MM.1S (cell line): ENCODE results near the gene XPC.

ENCODE experiments used
- CTCF ChIP-seq: fragments of 300-600 bp; sonication (generic); IDR thresholded peaks from 2 replicates; pipeline ENCODE4 v1.5.1; 2016; ENCODE audit warnings: antibody characterized with exemption, low read length, mixed read lengths
- EZH2 ChIP-seq: fragments of 300-600 bp; sonication (generic); optimal IDR thresholded peaks from 2 replicates; pipeline ENCODE3; 2017; ENCODE audit warnings: low read depth, mild to moderate bottlenecking, antibody characterized with exemption, low read length, mixed read lengths

DNA sequence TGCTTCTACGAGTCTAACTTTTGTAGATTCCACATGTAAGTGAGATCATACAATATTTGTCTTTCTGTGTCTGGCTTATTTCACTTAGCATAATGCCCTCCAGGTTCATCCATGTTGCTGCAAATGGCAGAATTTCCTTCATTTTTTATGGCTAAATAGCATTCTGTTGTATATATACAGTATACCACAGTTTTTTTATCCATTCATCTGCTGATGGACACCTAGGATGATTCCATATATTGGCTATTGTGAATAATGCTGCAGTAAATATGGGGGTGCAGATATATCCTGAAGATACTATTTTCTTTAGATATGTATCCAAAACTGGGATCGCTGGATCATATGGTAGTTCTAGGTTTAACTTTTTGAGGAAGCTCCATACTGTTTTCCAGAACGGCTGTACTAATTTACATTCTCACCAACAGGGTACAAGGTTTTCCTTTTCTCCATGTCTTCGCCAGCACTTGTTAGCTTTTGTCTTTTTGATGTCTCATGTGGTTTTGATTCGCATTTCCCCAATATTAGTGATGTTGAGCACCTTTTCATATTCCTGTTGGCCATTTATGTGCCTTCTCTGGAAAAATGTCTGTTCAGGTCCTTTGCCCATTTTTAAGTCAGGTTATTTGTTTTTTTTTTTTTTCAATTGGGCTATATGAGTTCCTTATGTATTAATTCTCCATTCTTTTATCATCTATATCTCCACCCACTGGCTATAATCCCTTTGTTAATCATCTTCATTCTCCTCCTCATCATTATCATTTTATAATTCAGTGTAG is 80.6 kb downstream of the XPC start:
- TF ChIP-seq EZH2 (no peak), CTCF (no peak)
